ENCODE data around the gene ACOX1. TPM values are rescaled to one million over a fixed set of nuclear protein-coding genes. Genes with fewer than 3 reads are reported as not detected.

Gene ACOX1
- polyA plus RNA-seq, 3 donors: 21.6 to 49.7 (median 49.2) TPM

DNA sequence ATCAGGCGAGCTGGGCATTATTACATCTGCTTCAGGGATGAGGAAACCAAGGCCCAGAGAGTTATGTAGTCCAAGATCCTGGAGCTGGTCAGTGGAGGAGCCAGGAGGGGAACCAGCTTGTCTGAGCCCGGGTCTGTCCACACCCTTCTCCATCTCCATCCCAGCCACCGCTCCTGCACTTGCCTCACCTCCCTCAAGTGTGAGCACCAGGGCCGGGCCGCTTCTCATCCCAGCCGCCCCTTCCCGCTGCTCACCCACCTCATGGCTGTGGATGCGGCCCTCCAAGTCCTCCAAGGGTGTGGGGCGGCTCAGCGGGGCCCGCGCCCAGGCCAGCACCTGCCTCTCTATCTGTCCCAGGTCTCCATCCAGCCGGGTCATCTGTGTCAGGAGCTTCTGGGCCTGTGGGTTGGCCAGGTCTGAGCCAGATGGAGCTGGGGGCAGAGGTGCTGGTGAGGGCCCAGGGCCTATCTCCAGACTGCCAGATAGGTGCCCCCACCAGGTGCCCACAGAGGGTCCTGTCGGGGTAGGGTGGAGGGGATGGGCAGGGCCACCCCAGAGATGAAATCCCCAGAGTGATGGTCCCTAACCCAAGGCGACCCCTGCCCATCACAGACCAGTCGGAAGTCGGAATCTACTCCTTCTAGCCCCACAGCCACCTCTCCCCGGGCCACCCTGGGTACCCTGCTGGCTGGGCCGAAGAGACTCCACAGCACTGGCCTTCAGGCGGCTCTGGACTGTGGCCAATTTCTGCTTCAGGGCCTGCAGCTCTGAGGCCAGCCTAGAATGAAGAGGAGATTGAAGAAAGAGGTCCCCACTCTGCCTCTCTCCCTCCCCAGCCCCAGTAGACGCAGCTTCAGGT lies 38.7 kb upstream of the ACOX1 start:
- H2AFZ ChIP-seq (ENCODE audit: insufficient read depth, low read depth, low read length, poor library complexity, severe bottlenecking): no peak overlapping the region
- WGBS (ENCODE audit: insufficient coverage): 97% methylated on average over 15 of the region's 21 CpGs
- no peaks in the 10 kb centered on the region for H3K27me3 ChIP-seq (ENCODE audit: control insufficient read depth in 2 of 2, insufficient read depth in 2 of 2, low read length in 2 of 2)
- H3K9me3 Mint-ChIP-seq: peaks cover 0 to 1% (median 0%) of the 10 kb centered on the region in 7 donors
- H3K4me3 Mint-ChIP-seq: no peak overlapping the region
- H3K9me3 ChIP-seq (replicated peaks in 1 of 2; ENCODE audit: control insufficient read depth in 1 of 2, insufficient read depth in 1 of 2, low read length in 2 of 2): no peaks in the 10 kb centered on the region
- DNase-seq: no peak
- peaks cover 1% of the 10 kb centered on the region for H3K4me1 Mint-ChIP-seq
- no peak for TF ChIP-seq CTCF (IDR thresholded peaks at IDR 0.05)
- intact Hi-C loops (cut with micrococcal nuclease): no loop called here
- H3K4me2 ChIP-seq (replicated peaks; ENCODE audit: extremely low read depth, low read length, poor library complexity, severe bottlenecking): no peak overlapping the region
- no peaks in the 10 kb centered on the region for H4K20me1 ChIP-seq (ENCODE audit: insufficient read depth, low read length)
- no peak overlapping the region for H3K4me3 ChIP-seq (replicated peaks in 1 of 3; ENCODE audit: low read depth in 2 of 3, low read length in 3 of 3)
- no peaks in the 10 kb centered on the region for H3K4me1 ChIP-seq (ENCODE audit: control insufficient read depth in 1 of 2, insufficient read depth in 2 of 2, low read length in 2 of 2)
- H3K27ac Mint-ChIP-seq: no peak overlapping the region
- no peaks in the 10 kb centered on the region for H3K79me2 ChIP-seq (ENCODE audit: insufficient read depth, low read length)
- H3K27me3 Mint-ChIP-seq (ENCODE audit: low read depth in 3 of 3): peaks cover 0 to 27% (median 2%) of the 10 kb centered on the region in 3 donors
- no peaks in the 10 kb centered on the region for H3K36me3 Mint-ChIP-seq
- H3K27ac ChIP-seq (ENCODE audit: low read depth in 1 of 2, low read length in 2 of 2): no peak overlapping the region
- H3K9ac ChIP-seq (ENCODE audit: insufficient read depth, low read length, poor library complexity, severe bottlenecking): no peak overlapping the region
- no peaks in the 10 kb centered on the region for H3K36me3 ChIP-seq (replicated peaks in 1 of 2; ENCODE audit: control insufficient read depth in 1 of 2, insufficient read depth in 2 of 2, low read length in 2 of 2)

- Histone ChIP-seq H3K9me3 (replicated peaks in 1 of 2; ENCODE audit: control insufficient read depth in 1 of 2, insufficient read depth in 1 of 2, low read length in 2 of 2) (no peaks in the 10 kb centered on the region), H3K79me2 (ENCODE audit: insufficient read depth, low read length) (no peaks in the 10 kb centered on the region), H4K20me1 (ENCODE audit: insufficient read depth, low read length) (no peaks in the 10 kb centered on the region), H3K4me2 (replicated peaks; ENCODE audit: extremely low read depth, low read length, poor library complexity, severe bottlenecking) (no peak overlapping the region), H3K4me1 (ENCODE audit: control insufficient read depth in 1 of 2, insufficient read depth in 2 of 2, low read length in 2 of 2) (no peaks in the 10 kb centered on the region), H3K36me3 (replicated peaks in 1 of 2; ENCODE audit: control insufficient read depth in 1 of 2, insufficient read depth in 2 of 2, low read length in 2 of 2) (no peaks in the 10 kb centered on the region), H3K4me3 (replicated peaks in 1 of 3; ENCODE audit: low read depth in 2 of 3, low read length in 3 of 3) (no peak overlapping the region), H2AFZ (ENCODE audit: insufficient read depth, low read depth, low read length, poor library complexity, severe bottlenecking) (no peak overlapping the region), H3K27me3 (ENCODE audit: control insufficient read depth in 2 of 2, insufficient read depth in 2 of 2, low read length in 2 of 2) (no peaks in the 10 kb centered on the region), H3K9ac (ENCODE audit: insufficient read depth, low read length, poor library complexity, severe bottlenecking) (no peak overlapping the region), H3K27ac (ENCODE audit: low read depth in 1 of 2, low read length in 2 of 2) (no peak overlapping the region)
- Mint-ChIP-seq H3K9me3 (peaks cover 0 to 1% (median 0%) of the 10 kb centered on the region in 7 donors), H3K27ac (no peak overlapping the region), H3K4me1 (peaks cover 1% of the 10 kb centered on the region), H3K27me3 (ENCODE audit: low read depth in 3 of 3) (peaks cover 1 to 7% (median 2%) of the 10 kb centered on the region in 3 donors), H3K4me3 (no peak overlapping the region), H3K36me3 (no peaks in the 10 kb centered on the region)
- no peak for DNase-seq
- no peak for TF ChIP-seq CTCF (IDR thresholded peaks at IDR 0.05)
- intact Hi-C loops (cut with micrococcal nuclease): loop anchor here (2.0 to 5.0 kb wide), 2 partner anchors 282 to 284 kb away; no protein-coding TSS in a partner anchor
- WGBS (ENCODE audit: insufficient coverage): 83% methylated on average over 26 of the region's 26 CpGs
Measured at GRCh38 chr17:76014925-76015261, 35.9 kb upstream of the ACOX1 start.
